ENCODE measurements around the gene TUBB6. TPM values are rescaled to one million over a fixed set of nuclear protein-coding genes. Genes with fewer than 3 reads are reported as not detected.

TUBB6 gene
- total and polyA plus RNA-seq, 2 donors (not counting 1 experiment from before 2014, with no cell fraction given) = 30.4 to 58.7 TPM

DNA sequence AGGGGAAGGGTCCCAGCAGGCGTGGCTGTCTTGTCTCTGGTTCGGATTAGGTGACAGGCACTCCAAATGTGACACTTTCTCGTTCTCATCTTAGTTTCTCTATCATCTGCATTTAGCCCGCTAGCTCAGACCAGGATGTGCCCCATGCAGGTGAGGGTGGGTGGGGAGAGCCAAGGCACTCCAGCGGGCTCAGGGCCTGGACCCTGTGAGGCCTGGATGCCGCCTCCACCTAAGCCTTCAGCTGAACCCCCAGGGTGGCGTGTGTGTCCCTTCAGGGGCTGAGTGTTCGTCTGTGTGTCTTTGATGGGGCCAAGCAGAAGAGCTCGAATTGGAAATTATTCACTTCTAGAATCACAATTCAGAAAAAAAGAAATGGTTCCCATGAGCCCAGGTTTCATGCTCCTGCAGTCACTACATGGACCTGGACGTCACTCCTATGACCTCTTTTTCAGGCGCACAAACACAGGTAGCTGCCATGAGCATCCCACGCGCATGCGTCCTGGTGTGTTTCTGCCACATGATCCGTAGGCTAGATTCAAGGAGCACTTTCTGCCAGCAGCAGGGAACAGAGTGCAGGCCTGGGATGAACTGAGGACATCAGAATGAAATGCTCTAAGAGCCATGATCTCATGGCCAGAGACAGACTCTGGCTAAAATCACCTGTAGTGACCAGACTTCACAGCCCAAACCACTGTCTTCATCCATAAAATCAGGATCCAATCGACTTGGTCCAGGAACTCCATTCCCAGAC, 28.1 kb upstream of the TUBB6 start:
- Histone ChIP-seq H3K4me3 (ENCODE audit: control extremely low read depth in 1 of 5, extremely low read depth in 1 of 5, insufficient read depth in 1 of 5, low read depth in 2 of 5, low read length in 4 of 5) (no peak overlapping the region), H3K9me3 (ENCODE audit: control extremely low read depth in 1 of 3, control insufficient read depth in 2 of 3, insufficient read depth in 1 of 3, low read length in 2 of 3) (no peaks in the 10 kb centered on the region), H3K9ac (ENCODE audit: low read length) (no peak overlapping the region), H3K4me1 (ENCODE audit: control insufficient read depth in 2 of 2, insufficient read depth in 2 of 2, low read length in 2 of 2) (no peaks in the 10 kb centered on the region), H2AFZ (ENCODE audit: insufficient read depth, low read depth, low read length, poor library complexity, severe bottlenecking) (no peak overlapping the region), H3K4me2 (replicated peaks; ENCODE audit: low read depth, low read length, poor library complexity, severe bottlenecking) (no peak overlapping the region), H4K20me1 (ENCODE audit: control insufficient read depth, insufficient read depth, low read length, poor library complexity, severe bottlenecking) (no peaks in the 10 kb centered on the region), H3K27me3 (replicated peaks in 1 of 4; ENCODE audit: control extremely low read depth in 1 of 4, control insufficient read depth in 3 of 4, insufficient read depth in 4 of 4, low read length in 3 of 4) (peaks cover 0 to 13% (median 3%) of the 10 kb centered on the region in 4 experiments), H3K36me3 (replicated peaks in 1 of 2; ENCODE audit: control extremely low read depth in 1 of 2, control insufficient read depth in 1 of 2, extremely low read depth in 1 of 2, insufficient read depth in 2 of 2, low read length in 1 of 2) (no peaks in the 10 kb centered on the region), H3K27ac (ENCODE audit: low read length in 2 of 2) (no peak overlapping the region), H3K79me2 (ENCODE audit: control insufficient read depth, insufficient read depth, low read length) (no peaks in the 10 kb centered on the region)
- ChIA-PET POLR2A (no interaction called here), CTCF (interaction anchor here (0.6 to 1.0 kb wide), 2 partner anchors 8 to 374 kb away, joined by 3 to 5 read pairs; no protein-coding TSS in a partner anchor)
- DNase-seq = no peak
- WGBS (ENCODE audit: insufficient coverage) = 93% methylated on average over 11 of the region's 16 CpGs
- intact Hi-C loops (cut with micrococcal nuclease) = no loop called here
- ATAC-seq (ENCODE audit: low read depth) = no peak
- H3K4me1 Mint-ChIP-seq = no peaks in the 10 kb centered on the region
- peaks cover 25% of the 10 kb centered on the region for H3K27me3 Mint-ChIP-seq
- no peak overlapping the region for H3K4me3 Mint-ChIP-seq
- H3K9me3 Mint-ChIP-seq (ENCODE audit: insufficient read depth) = no peaks in the 10 kb centered on the region
- no peak for TF ChIP-seq EZH2 (IDR thresholded peaks at IDR 0.05; ENCODE audit: borderline replicate concordance, insufficient read depth, low read depth, low read length, poor library complexity, severe bottlenecking)
- TF ChIP-seq, protein P1, sequence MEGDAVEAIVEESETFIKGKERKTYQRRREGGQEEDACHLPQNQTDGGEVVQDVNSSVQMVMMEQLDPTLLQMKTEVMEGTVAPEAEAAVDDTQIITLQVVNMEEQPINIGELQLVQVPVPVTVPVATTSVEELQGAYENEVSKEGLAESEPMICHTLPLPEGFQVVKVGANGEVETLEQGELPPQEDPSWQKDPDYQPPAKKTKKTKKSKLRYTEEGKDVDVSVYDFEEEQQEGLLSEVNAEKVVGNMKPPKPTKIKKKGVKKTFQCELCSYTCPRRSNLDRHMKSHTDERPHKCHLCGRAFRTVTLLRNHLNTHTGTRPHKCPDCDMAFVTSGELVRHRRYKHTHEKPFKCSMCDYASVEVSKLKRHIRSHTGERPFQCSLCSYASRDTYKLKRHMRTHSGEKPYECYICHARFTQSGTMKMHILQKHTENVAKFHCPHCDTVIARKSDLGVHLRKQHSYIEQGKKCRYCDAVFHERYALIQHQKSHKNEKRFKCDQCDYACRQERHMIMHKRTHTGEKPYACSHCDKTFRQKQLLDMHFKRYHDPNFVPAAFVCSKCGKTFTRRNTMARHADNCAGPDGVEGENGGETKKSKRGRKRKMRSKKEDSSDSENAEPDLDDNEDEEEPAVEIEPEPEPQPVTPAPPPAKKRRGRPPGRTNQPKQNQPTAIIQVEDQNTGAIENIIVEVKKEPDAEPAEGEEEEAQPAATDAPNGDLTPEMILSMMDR (IDR thresholded peaks at IDR 0.05) = no peak
- H3K27ac Mint-ChIP-seq = no peak overlapping the region

DNA sequence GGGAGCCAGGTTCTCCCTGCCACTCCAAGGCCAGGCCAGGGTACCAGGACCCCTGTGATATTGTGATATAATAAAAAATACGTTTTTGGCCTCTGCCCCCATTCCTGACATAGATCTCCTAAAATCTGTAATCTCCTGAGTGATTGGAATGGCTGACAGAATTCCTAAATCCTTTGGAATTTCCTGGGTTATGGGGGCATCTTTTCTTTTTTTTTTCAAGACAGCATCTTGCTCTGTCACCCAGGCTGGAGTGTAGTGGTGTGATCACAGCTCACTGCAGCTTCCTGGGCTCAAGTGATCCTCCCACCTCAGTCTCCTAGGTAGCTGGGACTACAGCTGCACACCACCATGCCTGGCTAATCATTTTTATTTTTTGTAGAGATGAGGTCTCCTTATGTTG, 26.2 kb upstream of the TUBB6 start:
- H3K4me3 Mint-ChIP-seq = no peak overlapping the region
- TF ChIP-seq EZH2 (IDR thresholded peaks at IDR 0.05; ENCODE audit: borderline replicate concordance, insufficient read depth, low read depth, low read length, poor library complexity, severe bottlenecking) = no peak
- TF ChIP-seq, protein P1 (IDR thresholded peaks at IDR 0.05) = no peak
- WGBS (ENCODE audit: insufficient coverage) = no CpG with 5 or more reads among the region's 1 CpG
- Histone ChIP-seq H2AFZ (ENCODE audit: insufficient read depth, low read depth, low read length, poor library complexity, severe bottlenecking) (no peak overlapping the region), H3K9me3 (ENCODE audit: control extremely low read depth in 1 of 3, control insufficient read depth in 2 of 3, insufficient read depth in 1 of 3, low read length in 2 of 3) (no peaks in the 10 kb centered on the region), H3K4me1 (ENCODE audit: control insufficient read depth in 2 of 2, insufficient read depth in 2 of 2, low read length in 2 of 2) (no peaks in the 10 kb centered on the region), H3K9ac (ENCODE audit: low read length) (no peak overlapping the region), H3K79me2 (ENCODE audit: control insufficient read depth, insufficient read depth, low read length) (no peaks in the 10 kb centered on the region), H4K20me1 (ENCODE audit: control insufficient read depth, insufficient read depth, low read length, poor library complexity, severe bottlenecking) (no peaks in the 10 kb centered on the region), H3K27me3 (replicated peaks in 1 of 4; ENCODE audit: control extremely low read depth in 1 of 4, control insufficient read depth in 3 of 4, insufficient read depth in 4 of 4, low read length in 3 of 4) (peaks cover 0 to 13% (median under 1%) of the 10 kb centered on the region in 4 experiments), H3K4me2 (replicated peaks; ENCODE audit: low read depth, low read length, poor library complexity, severe bottlenecking) (no peak overlapping the region), H3K36me3 (replicated peaks in 1 of 2; ENCODE audit: control extremely low read depth in 1 of 2, control insufficient read depth in 1 of 2, extremely low read depth in 1 of 2, insufficient read depth in 2 of 2, low read length in 1 of 2) (no peaks in the 10 kb centered on the region), H3K27ac (ENCODE audit: low read length in 2 of 2) (no peak overlapping the region), H3K4me3 (ENCODE audit: control extremely low read depth in 1 of 5, extremely low read depth in 1 of 5, insufficient read depth in 1 of 5, low read depth in 2 of 5, low read length in 4 of 5) (no peak overlapping the region)
- intact Hi-C loops (cut with micrococcal nuclease) = no loop called here
- no peaks in the 10 kb centered on the region for H3K9me3 Mint-ChIP-seq (ENCODE audit: insufficient read depth)
- peaks cover 21% of the 10 kb centered on the region for H3K27me3 Mint-ChIP-seq
- H3K4me1 Mint-ChIP-seq = no peaks in the 10 kb centered on the region
- ChIA-PET POLR2A (no interaction called here), CTCF (interaction anchor here (1.4 kb wide), 1 partner anchor 10 kb away, joined by 3 read pairs; no protein-coding TSS in a partner anchor)
- DNase-seq (no peak), ATAC-seq (ENCODE audit: low read depth) (no peak)
- H3K27ac Mint-ChIP-seq = no peak overlapping the region
